ENCODE results near the gene FHAD1.

The FHAD1 gene

GRCh38 chr1:15397236-15397635 lies 150.2 kb downstream of the FHAD1 start:
- DNase-seq (ENCODE audit: low read depth): no peak
- TF ChIP-seq, protein P1, sequence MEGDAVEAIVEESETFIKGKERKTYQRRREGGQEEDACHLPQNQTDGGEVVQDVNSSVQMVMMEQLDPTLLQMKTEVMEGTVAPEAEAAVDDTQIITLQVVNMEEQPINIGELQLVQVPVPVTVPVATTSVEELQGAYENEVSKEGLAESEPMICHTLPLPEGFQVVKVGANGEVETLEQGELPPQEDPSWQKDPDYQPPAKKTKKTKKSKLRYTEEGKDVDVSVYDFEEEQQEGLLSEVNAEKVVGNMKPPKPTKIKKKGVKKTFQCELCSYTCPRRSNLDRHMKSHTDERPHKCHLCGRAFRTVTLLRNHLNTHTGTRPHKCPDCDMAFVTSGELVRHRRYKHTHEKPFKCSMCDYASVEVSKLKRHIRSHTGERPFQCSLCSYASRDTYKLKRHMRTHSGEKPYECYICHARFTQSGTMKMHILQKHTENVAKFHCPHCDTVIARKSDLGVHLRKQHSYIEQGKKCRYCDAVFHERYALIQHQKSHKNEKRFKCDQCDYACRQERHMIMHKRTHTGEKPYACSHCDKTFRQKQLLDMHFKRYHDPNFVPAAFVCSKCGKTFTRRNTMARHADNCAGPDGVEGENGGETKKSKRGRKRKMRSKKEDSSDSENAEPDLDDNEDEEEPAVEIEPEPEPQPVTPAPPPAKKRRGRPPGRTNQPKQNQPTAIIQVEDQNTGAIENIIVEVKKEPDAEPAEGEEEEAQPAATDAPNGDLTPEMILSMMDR (conservative IDR thresholded peaks at IDR 0.05; ENCODE audit: low read depth, low read length): no peak
- no peak overlapping the region for H3K4me3 ChIP-seq (ENCODE audit: low read length)

- TF ChIP-seq, protein P1 (conservative IDR thresholded peaks at IDR 0.05; ENCODE audit: low read depth, low read length): no peak
- DNase-seq (ENCODE audit: low read depth): no peak
- no peak overlapping the region for H3K4me3 ChIP-seq (ENCODE audit: low read length)
These were observed 152.7 kb downstream of the FHAD1 start for GRCh38 chr1:15399710-15400109.

DNA sequence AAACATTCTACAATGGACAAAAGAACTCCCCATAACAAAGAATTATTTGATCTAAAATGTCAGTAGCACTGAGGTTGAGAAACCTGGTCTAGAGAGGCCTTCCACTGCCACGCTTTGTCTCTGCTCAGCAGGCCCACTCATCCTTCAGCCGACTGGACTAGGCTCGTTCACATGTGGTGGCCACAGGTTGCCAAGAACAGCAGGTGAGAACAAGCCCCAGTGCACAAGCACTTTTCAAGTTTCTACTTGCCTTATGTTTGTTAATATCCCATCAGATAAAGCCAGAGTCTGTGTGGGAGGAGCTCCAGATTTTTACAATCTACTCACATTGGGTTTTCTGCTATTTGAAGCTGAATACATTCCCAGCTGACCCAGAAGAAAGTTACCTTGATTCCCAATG lies 153.6 kb downstream of the FHAD1 start:
- TF ChIP-seq, protein P1 (conservative IDR thresholded peaks at IDR 0.05; ENCODE audit: low read depth, low read length): no peak
- DNase-seq (ENCODE audit: low read depth): no peak
- no peak overlapping the region for H3K4me3 ChIP-seq (ENCODE audit: low read length)

GRCh38 chr1:15401391-15402055 lies 154.5 kb downstream of the FHAD1 start:
- no peak overlapping the region for H3K4me3 ChIP-seq (ENCODE audit: low read length)
- TF ChIP-seq, protein P1 (conservative IDR thresholded peaks at IDR 0.05; ENCODE audit: low read depth, low read length): no peak
- DNase-seq (ENCODE audit: low read depth): no peak

DNA sequence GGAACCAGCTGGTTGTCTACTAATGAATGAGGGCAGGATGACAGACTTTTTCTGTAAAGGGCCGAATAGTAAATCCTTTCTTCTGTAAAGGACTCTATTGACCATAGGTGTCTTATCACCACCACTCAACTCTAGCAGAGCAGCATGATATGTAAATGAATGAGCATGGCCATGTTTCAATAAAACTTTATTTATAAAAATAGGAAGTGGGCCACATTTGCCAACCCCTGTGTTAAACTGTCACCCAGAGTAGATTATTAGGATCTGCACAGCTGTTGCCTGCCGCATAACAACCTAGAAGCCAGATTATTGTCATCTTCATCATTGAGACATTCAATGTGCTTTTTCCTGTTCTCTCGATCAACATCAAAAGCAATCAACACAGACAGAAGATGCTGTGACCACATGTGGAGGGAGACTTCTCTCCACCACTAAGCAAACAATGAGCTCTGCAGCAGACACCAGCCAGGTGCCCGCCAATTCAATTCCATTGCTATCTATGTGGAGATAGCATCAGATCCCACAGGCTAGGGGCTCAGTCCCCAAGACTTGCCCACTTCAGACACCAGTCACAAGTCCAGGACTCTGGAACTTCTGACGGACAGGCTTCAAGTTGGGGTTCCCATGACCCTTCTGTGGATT lies 155.9 kb downstream of the FHAD1 start:
- no peak for DNase-seq (ENCODE audit: low read depth)
- H3K4me3 ChIP-seq (ENCODE audit: low read length): no peak overlapping the region
- TF ChIP-seq, protein P1 (conservative IDR thresholded peaks at IDR 0.05; ENCODE audit: low read depth, low read length): no peak

- H3K4me3 ChIP-seq (ENCODE audit: low read length): no peak overlapping the region
- no peak for DNase-seq (ENCODE audit: low read depth)
- TF ChIP-seq, protein P1 (conservative IDR thresholded peaks at IDR 0.05; ENCODE audit: low read depth, low read length): no peak
These were observed 157.0 kb downstream of the FHAD1 start for GRCh38 chr1:15403962-15404580.
